Endothelial cell of coronary artery (primary cell): Measurements from ENCODE around the gene UGT2B17. TPM values are rescaled to one million over a fixed set of nuclear protein-coding genes. Genes with fewer than 3 reads are reported as not detected.

ENCODE experiments used
- total RNA-seq: library from RNA; depleted of rRNA; stranded (reverse); fragments of >200 nt; gene quantifications from 2 replicates; pipeline ENCODE4 v1.2.3, GENCODE V29; 2014

The UGT2B17 gene
- total RNA-seq = not detected in 2 replicates

DNA sequence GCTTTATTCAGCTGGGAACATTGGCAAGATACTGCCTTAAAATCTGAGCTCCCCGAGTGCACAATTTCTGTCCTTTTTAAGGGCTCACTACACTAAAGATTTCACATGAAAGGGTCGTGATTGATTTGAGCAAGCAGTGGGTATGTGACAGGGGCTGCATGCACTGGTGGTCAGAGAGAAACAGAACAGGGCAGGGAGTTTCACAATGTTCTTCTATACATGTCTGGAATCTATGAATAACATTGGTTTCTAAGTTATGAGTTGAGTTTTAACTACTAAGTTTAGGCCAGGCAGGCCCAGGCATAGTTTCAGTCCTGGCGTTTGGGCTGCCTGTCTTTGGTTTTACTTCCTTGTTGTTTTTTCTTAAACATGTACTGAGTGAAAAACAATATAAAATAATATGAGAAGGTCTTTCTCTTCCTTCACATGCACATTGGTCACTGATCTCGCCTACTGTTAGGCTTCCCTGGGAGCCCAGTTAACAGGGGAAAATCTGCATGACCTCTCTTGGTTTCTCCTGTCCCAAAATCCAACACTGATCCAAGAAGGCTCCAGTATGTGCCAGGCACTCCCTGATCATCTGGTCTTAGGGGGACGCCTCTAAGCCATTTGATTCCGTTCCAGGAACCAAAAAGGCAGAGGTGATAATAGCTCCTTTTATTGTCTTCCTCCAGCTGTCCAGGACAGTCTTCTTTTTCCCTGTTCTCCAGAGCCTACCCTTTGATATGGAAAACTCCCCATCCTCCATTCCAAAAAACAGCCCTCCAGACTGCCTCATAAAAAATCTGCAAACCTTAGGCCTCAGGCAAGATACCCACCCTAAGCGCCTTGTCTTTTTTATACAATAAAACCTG, at the start of gene UGT2B17:
Gene UGT2B17, minus strand, starts transcription at position 51 of the 854 bp plus-strand sequence. CDS start 7,838 bp downstream, outside the sequence.

Other genes with a start within 250 kb of the UGT2B17 start
- gene YTHDC1, start 226.2 kb downstream of the UGT2B17 start, total RNA-seq = 35.7 and 51.9 TPM in 2 replicates
- not detected in 2 replicates for gene TMPRSS11E, start 128.9 kb downstream of the UGT2B17 start, total RNA-seq
- not detected in 2 replicates for gene UGT2B15, start 94.3 kb upstream of the UGT2B17 start, total RNA-seq
- not detected in 2 replicates for gene UGT2B10, start 239.7 kb upstream of the UGT2B17 start, total RNA-seq